Activated T-helper 2 cell treated with anti-CD3 and anti-CD28 coated beads, Interferon-gamma antibody, Interleukin-2, Interleukin-4, amounts not matched to agents 10 μg/mL and 5 μg/mL and 100 μg/mL, durations not matched to agents 14 hours and 24 hours and 36 hours (primary cell): Measurements from ENCODE around the gene PLEKHG1. TPM values are rescaled to one million over a fixed set of nuclear protein-coding genes. Genes with fewer than 3 reads are reported as not detected.

Experiments used
- DNase-seq: peaks from one replicate; pipeline ENCODE4 v3.0.0; 2021; ENCODE audit warnings: low spot score
- H3K27ac Mint-ChIP-seq: one replicate; pipeline ENCODE4 v1.8.0; 2021; ENCODE audit warnings: mixed read lengths
- H3K27me3 Mint-ChIP-seq: one replicate; pipeline ENCODE4 v1.8.0; 2021; ENCODE audit warnings: low read depth, mixed read lengths
- H3K36me3 Mint-ChIP-seq: one replicate; pipeline ENCODE4 v1.8.0; 2021; ENCODE audit warnings: low read depth, mixed read lengths
- H3K4me1 Mint-ChIP-seq: one replicate; pipeline ENCODE4 v1.8.0; 2021; ENCODE audit warnings: low read depth, mixed read lengths
- H3K4me3 Mint-ChIP-seq: one replicate; pipeline ENCODE4 v1.8.0; 2021; ENCODE audit warnings: low read depth, mild to moderate bottlenecking, moderate library complexity, mixed read lengths
- H3K9me3 Mint-ChIP-seq: one replicate; pipeline ENCODE4 v1.8.0; 2021; ENCODE audit warnings: mixed read lengths
- intact Hi-C: fragments of 100-400 bp; cut with micrococcal nuclease; formaldehyde crosslinking; loops from one replicate; pipeline ENCODE4 v1.15.1; 2023
- total RNA-seq: library from RNA; stranded (reverse); gene quantifications from 2 replicates; pipeline ENCODE4 v1.2.3, GENCODE V29; 2022

The PLEKHG1 gene
- total RNA-seq, 1 donor from 2014 or later: 1.8 TPM

DNA sequence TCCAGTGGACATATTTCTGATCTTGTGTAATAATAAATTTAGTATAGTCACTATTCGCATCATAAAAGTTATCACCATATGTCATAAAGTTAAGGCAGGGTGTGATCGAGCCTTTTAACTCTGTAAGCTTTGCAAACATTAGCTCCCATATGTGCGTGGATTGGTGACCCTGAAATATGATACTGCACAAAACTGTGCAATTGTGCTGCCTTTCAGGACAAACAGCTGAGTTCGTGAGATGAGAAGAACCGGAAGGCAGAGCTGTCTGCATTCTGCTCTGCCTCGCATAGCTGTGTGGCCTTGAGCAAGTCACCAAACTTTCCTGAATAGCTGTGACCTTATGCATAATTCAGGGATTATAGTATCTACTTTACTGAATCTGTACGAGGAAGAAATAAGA, 3.2 kb upstream of the PLEKHG1 start:
- H3K4me3 Mint-ChIP-seq: no peak overlapping the region
- intact Hi-C loops: no loop called here
- no peak for DNase-seq
- H3K4me1 Mint-ChIP-seq: peaks cover 14% of the 10 kb centered on the region
- H3K9me3 Mint-ChIP-seq: no peaks in the 10 kb centered on the region
- peaks cover 64% of the 10 kb centered on the region for H3K27me3 Mint-ChIP-seq
- H3K36me3 Mint-ChIP-seq: no peaks in the 10 kb centered on the region
- no peak overlapping the region for H3K27ac Mint-ChIP-seq

DNA sequence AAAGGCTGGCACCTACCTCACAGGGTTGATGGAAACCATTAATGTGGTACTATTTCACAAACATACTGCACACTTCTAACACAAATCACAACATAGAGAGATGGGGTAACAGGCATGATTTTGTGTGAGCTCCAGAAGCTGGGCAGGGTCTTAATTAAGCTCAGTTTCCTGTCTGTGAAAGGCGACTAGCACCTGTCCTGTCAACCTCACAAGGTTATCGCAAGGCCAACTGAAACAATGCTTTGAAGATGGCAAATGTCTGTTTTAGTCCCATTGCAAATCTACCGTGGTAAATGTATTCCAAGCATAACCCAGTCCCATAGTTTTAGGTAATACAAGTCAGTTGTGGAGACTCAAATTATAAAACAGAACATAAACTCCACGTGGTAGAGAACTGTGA, 1.3 kb upstream of the PLEKHG1 start:
- no peaks in the 10 kb centered on the region for H3K36me3 Mint-ChIP-seq
- no peak overlapping the region for H3K4me3 Mint-ChIP-seq
- H3K4me1 Mint-ChIP-seq: peaks cover 14% of the 10 kb centered on the region
- H3K27ac Mint-ChIP-seq: no peak overlapping the region
- intact Hi-C loops: no loop called here
- peaks cover 66% of the 10 kb centered on the region for H3K27me3 Mint-ChIP-seq
- no peaks in the 10 kb centered on the region for H3K9me3 Mint-ChIP-seq
- DNase-seq: no peak

- H3K27me3 Mint-ChIP-seq: peaks cover 67% of the 10 kb centered on the region
- H3K4me1 Mint-ChIP-seq: peaks cover 14% of the 10 kb centered on the region
- no peaks in the 10 kb centered on the region for H3K36me3 Mint-ChIP-seq
- H3K4me3 Mint-ChIP-seq: peak overlapping the region; percentile 73
- no peak for DNase-seq
- no peak overlapping the region for H3K27ac Mint-ChIP-seq
- intact Hi-C loops: no loop called here
- H3K9me3 Mint-ChIP-seq: no peaks in the 10 kb centered on the region
These were observed 857 bp upstream of the PLEKHG1 start for GRCh38 chr6:150598858-150599198.

DNA sequence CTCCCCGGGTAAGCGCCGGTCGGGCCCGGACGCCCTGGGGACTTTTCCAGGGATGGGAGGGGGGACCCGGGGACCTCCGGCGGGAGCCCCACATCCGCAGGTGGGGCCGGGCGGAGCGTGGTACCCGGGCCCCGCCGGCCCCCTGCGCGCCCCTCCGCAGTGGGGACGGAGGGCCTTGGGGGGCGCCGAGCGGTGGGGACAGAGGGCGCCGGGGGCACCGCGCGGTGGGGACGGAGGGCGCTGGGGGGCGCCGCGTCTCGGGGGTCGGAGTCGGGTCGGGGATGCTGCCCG, 270 bp downstream of the PLEKHG1 start:
- Mint-ChIP-seq H3K27me3 (peaks cover 73% of the 10 kb centered on the region), H3K9me3 (no peaks in the 10 kb centered on the region), H3K4me1 (peaks cover 14% of the 10 kb centered on the region), H3K4me3 (no peak overlapping the region), H3K36me3 (no peaks in the 10 kb centered on the region), H3K27ac (no peak overlapping the region)
- no peak for DNase-seq
- intact Hi-C loops: loop anchor here (5.0 kb wide), 1 partner anchor 183 kb away; no protein-coding TSS in a partner anchor

DNA sequence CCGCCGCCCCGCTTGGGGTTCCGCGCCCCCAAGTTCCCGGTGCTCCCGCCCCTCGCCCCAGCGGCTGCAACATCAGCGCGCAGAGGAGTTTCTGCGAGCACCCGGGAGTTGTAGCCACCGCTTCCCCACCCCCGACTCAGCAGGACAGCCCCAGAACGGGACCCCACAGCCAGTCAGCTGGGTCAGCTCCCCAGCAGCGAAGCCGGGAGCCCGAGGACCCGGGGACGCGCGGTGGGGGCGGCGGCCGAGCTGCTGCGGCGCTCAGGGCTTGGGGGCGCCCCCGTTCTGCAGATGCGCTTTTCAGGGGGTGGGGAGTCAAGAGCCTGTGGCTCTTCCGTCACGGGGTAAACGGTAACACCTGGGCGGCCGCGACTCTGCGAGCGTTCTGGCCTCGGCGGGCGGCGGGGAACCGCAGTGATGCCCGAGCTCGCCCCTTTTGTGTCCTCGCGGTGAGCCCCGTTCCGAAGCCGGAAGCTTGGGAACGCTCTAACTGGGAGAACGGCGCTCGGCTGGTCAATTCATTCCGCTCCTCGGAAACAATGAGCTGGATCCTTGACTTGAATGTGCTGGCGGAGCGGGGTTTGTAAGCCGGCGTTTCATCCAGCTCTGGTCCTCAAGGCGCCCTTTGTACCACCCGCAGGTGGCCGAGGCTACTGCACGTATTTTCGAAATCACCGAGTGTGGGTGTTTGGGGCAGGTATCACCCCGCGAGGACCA, 774 bp downstream of the PLEKHG1 start:
- intact Hi-C loops: loop anchor here (5.0 kb wide), 1 partner anchor 183 kb away; no protein-coding TSS in a partner anchor
- Mint-ChIP-seq H3K36me3 (no peaks in the 10 kb centered on the region), H3K4me3 (peak overlapping the region; percentile 80)

GRCh38 chr6:150601439-150601838, 1.8 kb downstream of the PLEKHG1 start:
- H3K4me3 Mint-ChIP-seq: peak overlapping the region; percentile 43
- intact Hi-C loops: loop anchor here (5.0 kb wide), 1 partner anchor 184 kb away; no protein-coding TSS in a partner anchor
- peaks cover 69% of the 10 kb centered on the region for H3K27me3 Mint-ChIP-seq
- H3K36me3 Mint-ChIP-seq: no peaks in the 10 kb centered on the region
- H3K4me1 Mint-ChIP-seq: peaks cover 14% of the 10 kb centered on the region
- H3K9me3 Mint-ChIP-seq: no peaks in the 10 kb centered on the region
- no peak overlapping the region for H3K27ac Mint-ChIP-seq
- no peak for DNase-seq

More for the DNA sequence above, 774 bp downstream of the PLEKHG1 start:
- Mint-ChIP-seq H3K27me3 (peaks cover 74% of the 10 kb centered on the region), H3K27ac (peak overlapping the region; percentile 64), H3K4me1 (peaks cover 14% of the 10 kb centered on the region), H3K9me3 (no peaks in the 10 kb centered on the region)
- DNase-seq: peak; percentile 26

GRCh38 chr6:150603176-150603575, 3.5 kb downstream of the PLEKHG1 start:
- DNase-seq: no peak
- Mint-ChIP-seq H3K27me3 (peaks cover 68% of the 10 kb centered on the region), H3K4me3 (no peak overlapping the region), H3K36me3 (no peaks in the 10 kb centered on the region), H3K27ac (no peak overlapping the region), H3K4me1 (peaks cover 14% of the 10 kb centered on the region), H3K9me3 (no peaks in the 10 kb centered on the region)
- intact Hi-C loops: loop anchor here (5.0 kb wide), 1 partner anchor 186 kb away; no protein-coding TSS in a partner anchor

DNA sequence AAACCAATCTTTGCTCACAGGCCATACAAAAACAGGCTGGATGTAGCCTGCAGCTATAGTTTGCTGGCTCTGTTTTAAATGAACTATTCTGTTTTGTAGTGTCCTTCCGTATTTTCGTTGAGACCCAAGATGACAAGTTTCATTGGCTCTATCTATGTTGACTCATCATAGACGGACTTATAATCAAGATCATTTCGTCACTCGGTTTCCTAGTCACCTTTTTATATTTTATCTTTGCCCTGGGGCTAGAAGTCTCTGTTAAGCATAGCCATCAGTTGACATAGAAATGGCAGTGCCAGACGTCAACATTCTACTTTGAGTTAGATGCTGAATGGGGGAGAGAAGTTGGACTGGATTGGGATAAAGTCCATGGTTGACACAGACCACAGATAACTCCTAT, 4.8 kb downstream of the PLEKHG1 start:
- no peaks in the 10 kb centered on the region for H3K9me3 Mint-ChIP-seq
- no peak for DNase-seq
- no peak overlapping the region for H3K27ac Mint-ChIP-seq
- no peaks in the 10 kb centered on the region for H3K36me3 Mint-ChIP-seq
- H3K4me3 Mint-ChIP-seq: no peak overlapping the region
- peaks cover 65% of the 10 kb centered on the region for H3K27me3 Mint-ChIP-seq
- H3K4me1 Mint-ChIP-seq: peaks cover 7% of the 10 kb centered on the region
- intact Hi-C loops: loop anchor here (5.0 kb wide), 1 partner anchor 187 kb away; no protein-coding TSS in a partner anchor

DNA sequence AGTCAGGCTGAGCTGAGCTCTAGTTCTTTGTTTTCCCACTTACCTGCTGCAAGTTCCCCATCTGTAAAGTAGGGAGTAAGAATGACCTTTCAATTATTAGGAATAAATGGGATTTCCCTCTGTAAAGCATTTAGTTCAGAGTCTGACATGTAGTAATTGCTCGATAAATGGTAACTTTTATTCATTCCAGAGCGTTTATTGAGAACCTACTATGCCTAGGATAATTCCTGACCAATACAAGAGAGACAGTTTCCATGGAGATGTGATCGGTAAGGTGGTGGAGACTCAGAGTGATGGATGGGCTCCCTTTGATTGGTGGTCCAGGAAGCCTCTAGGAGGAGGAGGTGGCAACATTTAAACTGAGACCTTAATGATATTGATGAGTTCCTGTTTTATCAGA, 5.6 kb downstream of the PLEKHG1 start:
- H3K36me3 Mint-ChIP-seq: no peaks in the 10 kb centered on the region
- H3K4me3 Mint-ChIP-seq: no peak overlapping the region
- peaks cover 65% of the 10 kb centered on the region for H3K27me3 Mint-ChIP-seq
- H3K9me3 Mint-ChIP-seq: no peaks in the 10 kb centered on the region
- H3K4me1 Mint-ChIP-seq: peaks cover 6% of the 10 kb centered on the region
- no peak overlapping the region for H3K27ac Mint-ChIP-seq
- DNase-seq: no peak
- intact Hi-C loops: no loop called here

DNA sequence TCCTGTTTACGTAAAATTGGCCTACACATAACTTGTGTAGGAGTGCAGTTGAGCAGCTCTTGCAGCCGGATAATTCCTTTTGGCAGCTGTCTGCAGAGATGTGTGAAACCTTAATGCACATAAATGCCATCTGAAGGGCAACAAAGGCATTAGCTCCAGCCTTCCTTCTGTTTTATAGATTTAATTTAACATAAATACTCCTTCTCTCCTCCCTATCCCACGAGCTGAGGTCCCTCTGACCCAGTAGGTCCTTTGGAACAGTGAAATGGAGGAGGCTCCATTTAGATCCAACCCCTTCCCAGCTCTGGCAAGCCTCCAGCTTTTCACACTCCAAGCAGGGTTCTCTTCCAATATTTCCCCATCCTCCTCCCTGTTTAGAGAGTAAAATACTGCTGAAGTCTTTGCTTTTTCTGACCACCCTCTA, 6.5 kb downstream of the PLEKHG1 start:
- Mint-ChIP-seq H3K27ac (no peak overlapping the region), H3K4me3 (no peak overlapping the region), H3K27me3 (peaks cover 58% of the 10 kb centered on the region), H3K4me1 (no peaks in the 10 kb centered on the region), H3K36me3 (no peaks in the 10 kb centered on the region), H3K9me3 (no peaks in the 10 kb centered on the region)
- intact Hi-C loops: no loop called here
- DNase-seq: no peak

DNA sequence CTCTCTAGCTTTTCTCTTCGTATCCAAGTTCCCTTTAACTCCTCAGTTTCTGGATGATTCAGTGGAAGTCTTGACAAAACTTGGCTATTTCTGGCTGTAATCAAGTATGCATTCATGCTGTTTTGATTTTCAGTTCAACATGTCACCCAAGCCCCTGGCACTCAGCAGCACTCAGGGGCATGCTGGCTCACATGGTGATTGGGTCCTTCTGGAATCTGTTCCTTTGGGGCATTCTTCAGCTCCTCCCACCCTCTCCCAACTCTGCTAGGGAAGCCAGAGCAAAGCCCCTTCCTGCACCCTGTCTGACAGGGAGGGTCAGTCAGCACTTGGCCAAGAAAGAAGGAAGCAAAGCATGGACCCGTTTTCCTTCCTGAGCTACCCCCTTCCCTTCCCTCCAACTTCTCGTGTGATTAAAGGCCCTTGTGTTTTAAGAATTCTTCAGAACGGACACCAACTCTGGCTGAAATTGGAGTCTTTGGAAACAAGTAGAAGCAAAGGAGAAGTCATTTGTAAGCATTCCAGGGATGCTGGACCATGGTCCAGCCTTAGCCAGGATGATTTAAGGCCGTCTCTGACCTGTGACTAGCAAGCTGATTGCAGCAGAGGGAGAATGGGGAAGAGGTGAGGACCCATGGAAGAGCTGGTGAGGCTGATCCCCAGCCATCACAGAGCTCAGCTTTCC, 7.1 kb downstream of the PLEKHG1 start:
- H3K36me3 Mint-ChIP-seq: no peaks in the 10 kb centered on the region
- peaks cover 54% of the 10 kb centered on the region for H3K27me3 Mint-ChIP-seq

GRCh38 chr6:150607329-150607650, 7.6 kb downstream of the PLEKHG1 start:
- DNase-seq: no peak
- Mint-ChIP-seq H3K4me3 (no peak overlapping the region), H3K9me3 (no peaks in the 10 kb centered on the region), H3K4me1 (no peaks in the 10 kb centered on the region), H3K27ac (no peak overlapping the region), H3K27me3 (peaks cover 49% of the 10 kb centered on the region), H3K36me3 (no peaks in the 10 kb centered on the region)
- intact Hi-C loops: no loop called here

More for the DNA sequence above, 7.1 kb downstream of the PLEKHG1 start:
- no peaks in the 10 kb centered on the region for H3K4me1 Mint-ChIP-seq
- no peak overlapping the region for H3K4me3 Mint-ChIP-seq
- intact Hi-C loops: no loop called here
- no peak for DNase-seq
- no peak overlapping the region for H3K27ac Mint-ChIP-seq
- no peaks in the 10 kb centered on the region for H3K9me3 Mint-ChIP-seq

DNA sequence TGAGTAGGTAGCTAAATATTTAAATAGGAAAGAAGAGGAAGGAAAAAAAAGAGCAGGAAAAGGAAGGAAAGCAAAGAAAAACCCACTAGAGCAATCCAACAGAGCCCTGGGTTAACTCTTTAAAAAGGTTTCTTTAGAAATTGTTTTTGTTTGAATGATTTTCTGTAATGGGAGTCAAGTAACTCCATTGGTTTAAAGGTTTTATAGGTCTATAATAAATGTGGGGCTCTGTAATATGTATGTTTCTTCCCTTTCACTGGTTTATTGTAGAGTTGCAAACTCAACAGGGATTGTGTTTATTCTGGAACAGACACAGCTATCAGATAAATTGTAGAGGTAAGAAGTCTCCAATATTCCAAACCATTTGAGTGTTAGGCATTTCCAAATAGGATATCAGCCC, 10.9 kb downstream of the PLEKHG1 start:
- DNase-seq: no peak
- Mint-ChIP-seq H3K36me3 (no peaks in the 10 kb centered on the region), H3K4me1 (no peaks in the 10 kb centered on the region), H3K4me3 (no peak overlapping the region), H3K27me3 (peaks cover 43% of the 10 kb centered on the region), H3K27ac (no peak overlapping the region), H3K9me3 (no peaks in the 10 kb centered on the region)
- intact Hi-C loops: no loop called here
